Gastroesophageal sphincter (tissue), 4 donors: Measurements from ENCODE around the gene NTNG2. TPM values are rescaled to one million over a fixed set of nuclear protein-coding genes. Genes with fewer than 3 reads are reported as not detected.

Experiments used
- ATAC-seq: fragments of 150-250 bp; one replicate; pipeline ENCODE4 v1.9.1; 2016; ENCODE audit warnings: mild to moderate bottlenecking, moderate library complexity
- H3K27ac ChIP-seq, 4 donors: fragments of 200-600 bp; sonication (generic) in 3 of 4; 1 replicate in 3 of 4; 2 replicates in 1 of 4; pipeline ENCODE4 v1.5.1; 2016 to 2019
- H3K27me3 ChIP-seq: fragments of 200-600 bp; sonication (generic); one replicate; pipeline ENCODE4 v1.5.1; 2019
- H3K36me3 ChIP-seq, 2 donors: fragments of 200-600 bp; sonication (generic); one replicate each; pipeline ENCODE4 v1.5.1; 2019; ENCODE audit warnings: control low read depth in 1 of 2
- H3K4me1 ChIP-seq, 3 donors: fragments of 200-600 bp; sonication (generic); 1 replicate in 2 of 3; 2 replicates in 1 of 3; pipeline ENCODE4 v1.5.1; 2016 to 2019; ENCODE audit warnings: control low read depth in 2 of 3
- H3K4me3 ChIP-seq, 2 donors: fragments of 200-600 bp; sonication (generic); one replicate each; pipeline ENCODE4 v1.5.1; 2019; ENCODE audit warnings: mild to moderate bottlenecking in 1 of 2, moderate library complexity in 1 of 2
- H3K9me3 ChIP-seq, 3 donors: fragments of 200-600 bp; sonication (generic); one replicate each; pipeline ENCODE4 v1.5.1; 2017 to 2019; ENCODE audit warnings: control low read depth in 2 of 3
- CTCF ChIP-seq, 4 experiments: fragments of 200-600 bp in 2 of 4; fragments of 450-650 bp in 2 of 4; sonication (generic) in 1 of 4; IDR thresholded peaks; one replicate each; pipeline ENCODE4 v1.5.1; 2017 to 2019; ENCODE audit warnings: antibody characterized with exemption in 4 of 4, mild to moderate bottlenecking in 2 of 4, moderate library complexity in 2 of 4
- EP300 ChIP-seq: sonication (generic); formaldehyde crosslinking; IDR thresholded peaks from one replicate; pipeline ENCODE4 v1.6.1; 2017; ENCODE audit warnings: antibody characterized with exemption, mild to moderate bottlenecking
- POLR2A ChIP-seq, 2 donors: fragments of 450-650 bp; IDR thresholded peaks; one replicate each; pipeline ENCODE4 v1.6.1; 2017; ENCODE audit warnings: antibody characterized with exemption in 2 of 2, mild to moderate bottlenecking in 2 of 2, moderate library complexity in 1 of 2
- POLR2AphosphoS5 ChIP-seq: sonication (generic); formaldehyde crosslinking; IDR thresholded peaks from one replicate; pipeline ENCODE4 v1.6.1; 2017; ENCODE audit warnings: antibody characterized with exemption
- WGBS, 2 donors: methylation state at CpG; one replicate each; pipeline ENCODE4 v1.1.5; 2018; ENCODE audit warnings: low coverage in 1 of 2; 5-methylcytosine and 5-hydroxymethylcytosine counted together
- total RNA-seq, 4 donors: library from RNA; depleted of rRNA; stranded (reverse); fragments of >200 nt; gene quantifications; one replicate each; pipeline ENCODE4 v1.1.0, GENCODE V29; 2016

The NTNG2 gene
- total RNA-seq, 4 donors from 2014 or later = 0.81 to 1.6 (median 1.3) TPM

DNA sequence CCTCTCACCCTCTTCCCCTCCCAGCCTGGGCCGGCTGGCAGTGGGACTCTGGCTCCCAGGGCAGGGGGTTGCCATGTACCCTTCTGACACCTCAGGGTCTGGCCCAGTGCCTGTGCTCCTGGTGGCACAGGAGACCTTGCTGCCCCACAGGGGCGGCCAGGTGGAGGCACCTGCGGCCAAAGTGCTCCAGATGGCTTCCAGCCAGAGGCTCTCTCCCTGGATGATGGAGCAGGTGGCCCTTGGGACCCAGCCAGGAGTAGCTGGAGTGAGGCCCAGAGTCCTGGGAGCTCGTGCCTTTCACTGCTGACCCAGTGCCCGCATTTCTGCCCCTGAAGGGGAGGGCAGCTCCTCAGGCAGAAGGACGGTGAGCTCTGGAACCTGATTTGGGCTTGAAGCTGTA is 87.3 kb downstream of the NTNG2 start:
- no peaks in the 10 kb centered on the region for H3K36me3 ChIP-seq
- H3K9me3 ChIP-seq = peaks cover 0 to 6% (median 0%) of the 10 kb centered on the region in 3 donors
- H3K27me3 ChIP-seq = peaks cover 61% of the 10 kb centered on the region
- WGBS, 2 donors = no CpG with 5 or more reads among the region's 6 CpGs
- peaks cover 0 to 17% (median 0%) of the 10 kb centered on the region in 3 donors for H3K4me1 ChIP-seq
- no peak for TF ChIP-seq POLR2A (IDR thresholded peaks at IDR 0.05)
- TF ChIP-seq EP300 = no peak
- TF ChIP-seq POLR2AphosphoS5 = no peak
- no peak for TF ChIP-seq CTCF (IDR thresholded peaks at IDR 0.05)
- no peak for ATAC-seq
- no peak overlapping the region for H3K27ac ChIP-seq
- no peak overlapping the region for H3K4me3 ChIP-seq

GRCh38 chr9:132249690-132250089 is 87.8 kb downstream of the NTNG2 start:
- no peak for ATAC-seq
- peaks cover 61% of the 10 kb centered on the region for H3K27me3 ChIP-seq
- TF ChIP-seq POLR2AphosphoS5 (no peak), CTCF (IDR thresholded peaks at IDR 0.05) (no peak), POLR2A (IDR thresholded peaks at IDR 0.05) (no peak)
- peaks cover 0 to 6% (median 0%) of the 10 kb centered on the region in 3 donors for H3K9me3 ChIP-seq
- WGBS, 2 donors = 100% methylated on average over 2 of the region's 8 CpGs; no CpG with 5 or more reads in 1 of the 2 donors
- no peak overlapping the region for H3K27ac ChIP-seq
- no peaks in the 10 kb centered on the region for H3K36me3 ChIP-seq
- H3K4me3 ChIP-seq = no peak overlapping the region
- H3K4me1 ChIP-seq = peaks cover 0 to 16% (median 0%) of the 10 kb centered on the region in 3 donors

GRCh38 chr9:132250324-132251262 is 88.7 kb downstream of the NTNG2 start:
- WGBS, 2 donors = 100% methylated on average over 1 of the region's 20 CpGs; no CpG with 5 or more reads in 1 of the 2 donors
- peaks cover 0 to 6% (median 0%) of the 10 kb centered on the region in 3 donors for H3K9me3 ChIP-seq
- ATAC-seq = no peak
- H3K4me3 ChIP-seq = no peak overlapping the region
- H3K4me1 ChIP-seq = peaks cover 0 to 7% (median 0%) of the 10 kb centered on the region in 3 donors
- H3K36me3 ChIP-seq = no peaks in the 10 kb centered on the region
- TF ChIP-seq POLR2A (IDR thresholded peaks at IDR 0.05) = no peak
- TF ChIP-seq POLR2AphosphoS5 = no peak
- no peak for TF ChIP-seq EP300
- TF ChIP-seq CTCF (IDR thresholded peaks at IDR 0.05) = no peak
- no peak overlapping the region for H3K27ac ChIP-seq
- H3K27me3 ChIP-seq = peaks cover 54% of the 10 kb centered on the region

DNA sequence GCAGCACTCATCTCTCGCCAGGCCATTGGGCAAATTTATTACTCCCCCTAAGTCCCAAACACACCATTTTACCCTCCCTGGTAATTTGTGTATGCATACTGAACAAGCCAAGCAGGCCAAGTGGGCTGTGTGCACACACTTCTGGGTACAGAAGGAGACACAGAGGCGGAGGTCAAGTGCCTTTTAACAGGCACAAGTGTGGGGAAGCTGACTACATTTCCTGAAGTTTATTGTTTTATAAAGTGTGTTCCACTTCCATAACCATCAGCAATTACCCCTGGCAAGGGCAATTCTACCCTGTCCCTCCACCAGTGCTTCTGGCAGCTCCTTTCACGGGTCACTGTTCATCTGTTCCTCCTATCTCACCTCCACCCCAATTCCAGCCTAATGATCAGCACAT is 99.0 kb downstream of the NTNG2 start:
- no peak overlapping the region for H3K4me3 ChIP-seq
- peaks cover 0 to 52% of the 10 kb centered on the region in 2 donors for H3K36me3 ChIP-seq
- 70 to 83% methylated on average over 3 of the region's 3 CpGs for whole genome bisulfite sequencing, 2 donors
- no peaks in the 10 kb centered on the region for H3K27me3 ChIP-seq
- H3K4me1 ChIP-seq = peaks cover 0 to 9% (median 3%) of the 10 kb centered on the region in 3 donors
- no peak for TF ChIP-seq CTCF (IDR thresholded peaks at IDR 0.05)
- TF ChIP-seq POLR2AphosphoS5 = no peak
- TF ChIP-seq POLR2A (IDR thresholded peaks at IDR 0.05) = no peak
- no peak for TF ChIP-seq EP300
- no peak for ATAC-seq
- no peak overlapping the region for H3K27ac ChIP-seq
- H3K9me3 ChIP-seq = no peaks in the 10 kb centered on the region

DNA sequence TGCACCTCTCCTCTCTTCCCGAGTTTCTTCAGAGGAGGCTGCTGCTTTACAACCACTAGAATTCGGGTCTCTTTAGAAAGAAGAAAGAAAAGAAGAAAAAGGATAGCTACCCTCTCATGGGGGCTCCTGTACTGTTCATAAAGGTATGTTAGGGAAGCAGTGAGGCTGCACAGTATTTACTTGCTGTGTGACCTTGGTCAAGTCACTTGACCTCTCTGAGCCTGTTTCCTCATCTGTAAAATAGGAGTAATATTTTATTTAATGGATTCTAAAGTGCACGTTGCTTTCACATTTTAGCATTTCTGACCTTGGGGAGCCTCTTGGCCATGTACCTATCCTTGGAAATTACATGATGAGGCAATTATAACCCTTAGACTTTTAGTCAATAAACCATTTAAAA is 104.2 kb downstream of the NTNG2 start:
- no peaks in the 10 kb centered on the region for H3K9me3 ChIP-seq
- no peak overlapping the region for H3K4me3 ChIP-seq
- no peak for TF ChIP-seq POLR2A (IDR thresholded peaks at IDR 0.05)
- WGBS, 2 donors = 65 to 75% methylated on average over 3 of the region's 3 CpGs
- peaks cover 0 to 96% of the 10 kb centered on the region in 2 donors for H3K36me3 ChIP-seq
- no peak for ATAC-seq
- H3K27ac ChIP-seq = no peak overlapping the region
- no peaks in the 10 kb centered on the region for H3K4me1 ChIP-seq
- H3K27me3 ChIP-seq = no peaks in the 10 kb centered on the region
